Measurements from ENCODE around the gene SEPTIN5. TPM values are rescaled to one million over a fixed set of nuclear protein-coding genes. Genes with fewer than 3 reads are reported as not detected.

Gene SEPTIN5
- total and polyA plus RNA-seq, 9 of the 15 experiments (the other 6 are each of a cell fraction or from before 2014, with no cell fraction given): 0.03 to 195 (median 119) TPM

DNA sequence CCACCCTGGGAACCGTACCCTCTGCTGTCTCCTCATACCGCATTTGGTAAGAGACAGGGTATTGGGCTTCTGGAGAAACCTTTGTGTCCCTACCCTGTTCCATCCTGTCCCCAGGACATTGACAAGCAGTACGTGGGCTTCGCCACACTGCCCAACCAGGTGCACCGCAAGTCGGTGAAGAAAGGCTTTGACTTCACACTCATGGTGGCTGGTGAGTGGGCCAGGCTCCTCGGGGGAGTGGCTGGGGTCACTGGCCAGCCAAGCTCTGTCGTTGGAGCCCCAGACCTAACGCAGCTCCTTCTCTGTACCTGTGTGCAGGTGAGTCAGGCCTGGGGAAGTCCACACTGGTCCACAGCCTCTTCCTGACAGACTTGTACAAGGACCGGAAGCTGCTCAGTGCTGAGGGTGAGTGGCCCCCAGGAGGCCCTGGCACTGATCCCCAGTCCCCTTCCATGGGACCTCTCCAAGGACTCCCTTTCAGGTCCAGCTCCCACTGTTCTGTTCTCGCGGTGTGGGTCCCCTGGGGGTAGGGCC lies 5.3 kb downstream of the SEPTIN5 start:
- ChIA-PET POLR2A (interaction anchor here (0.5 to 2.7 kb wide), 24 partner anchors 9 to 524 kb away, joined by 3 to 8 read pairs (median 4); partner anchors contain the start of genes GNB1L and RTL10), CTCF (ENCODE audit: low intra/inter-chr PET ratio) (interaction anchor here (2.4 to 4.5 kb wide), 2 partner anchors 40 to 90 kb away, joined by 12 to 113 read pairs; no protein-coding TSS in a partner anchor)
- H4K20me1 ChIP-seq (replicated peaks; ENCODE audit: control insufficient read depth, insufficient read depth, low read length): peaks cover 38% of the 10 kb centered on the region
- in situ Hi-C loops (cut with MboI) (loop anchor here (10.0 kb wide), 1 partner anchor 395 kb away; the partner anchor contains the start of genes RANBP1 and TRMT2A), intact Hi-C loops (cut with micrococcal nuclease) (loop anchor here (5.0 to 10.0 kb wide), 3 partner anchors 55 to 422 kb away; partner anchors contain the start of genes CDC45 and UFD1)
- DNase-seq (ENCODE audit: extremely low read depth in 1 of 4, low spot score in 3 of 4): no peak
- BruUV-seq (replicated peaks): TSS peak; percentile 28
- H2AFZ ChIP-seq (ENCODE audit: low read depth, low read length): no peak overlapping the region
- H3K36me3 ChIP-seq (ENCODE audit: control insufficient read depth, insufficient read depth, low read length): peaks cover 36% of the 10 kb centered on the region
- no peaks in the 10 kb centered on the region for H3K9me3 ChIP-seq (replicated peaks; ENCODE audit: control insufficient read depth, insufficient read depth, low read depth, low read length)
- 75% methylated on average over 12 of the region's 12 CpGs for WGBS (ENCODE audit: insufficient coverage, low coverage, missing lambda C conversion rate)
- peak overlapping the region; percentile 92 for H3K27ac ChIP-seq (ENCODE audit: extremely low read depth, low read depth, low read length)
- no peaks in the 10 kb centered on the region for H3K27me3 ChIP-seq (ENCODE audit: control insufficient read depth in 2 of 2, insufficient read depth in 2 of 2, low read length in 2 of 2)
- H3K4me2 ChIP-seq (ENCODE audit: insufficient read depth, low read length): peak overlapping the region; percentile 92
- peak overlapping the region; percentile 89 to 98 for H3K9ac ChIP-seq (ENCODE audit: insufficient read depth in 1 of 2, low read depth in 2 of 2, low read length in 2 of 2)
- peak overlapping the region; percentile 51 for H3K4me3 ChIP-seq
- no peak for ATAC-seq
- H3K79me2 ChIP-seq (ENCODE audit: control insufficient read depth, insufficient read depth, low read length): peaks cover 47% of the 10 kb centered on the region
- H3K9me1 ChIP-seq (ENCODE audit: control insufficient read depth, insufficient read depth, low read length): peaks cover 27% of the 10 kb centered on the region
- FAIRE-seq: peak; percentile 42
- H3K4me1 ChIP-seq (replicated peaks in 1 of 2; ENCODE audit: control insufficient read depth in 2 of 2, insufficient read depth in 2 of 2, low read length in 2 of 2): peaks cover 64 to 100% of the 10 kb centered on the region in 2 experiments
- peak; percentile 20; the same call in 1 of the 2 replicates for TF ChIP-seq RB1 (IDR thresholded peaks at IDR 0.05; ENCODE audit: low read depth)
- TF ChIP-seq, protein P1, sequence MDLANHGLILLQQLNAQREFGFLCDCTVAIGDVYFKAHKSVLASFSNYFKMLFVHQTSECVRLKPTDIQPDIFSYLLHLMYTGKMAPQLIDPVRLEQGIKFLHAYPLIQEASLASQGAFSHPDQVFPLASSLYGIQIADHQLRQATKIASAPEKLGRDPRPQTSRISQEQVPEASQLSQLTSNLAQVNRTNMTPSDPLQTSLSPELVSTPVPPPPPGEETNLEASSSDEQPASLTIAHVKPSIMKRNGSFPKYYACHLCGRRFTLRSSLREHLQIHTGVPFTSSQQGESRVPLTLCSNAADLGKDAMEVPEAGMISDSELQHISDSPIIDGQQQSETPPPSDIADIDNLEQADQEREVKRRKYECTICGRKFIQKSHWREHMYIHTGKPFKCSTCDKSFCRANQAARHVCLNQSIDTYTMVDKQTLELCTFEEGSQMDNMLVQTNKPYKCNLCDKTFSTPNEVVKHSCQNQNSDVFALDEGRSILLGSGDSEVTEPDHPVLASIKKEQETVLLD (IDR thresholded peaks at IDR 0.05): peak; percentile 78; the same call in 1 of the 2 replicates
- TF ChIP-seq, protein P2, sequence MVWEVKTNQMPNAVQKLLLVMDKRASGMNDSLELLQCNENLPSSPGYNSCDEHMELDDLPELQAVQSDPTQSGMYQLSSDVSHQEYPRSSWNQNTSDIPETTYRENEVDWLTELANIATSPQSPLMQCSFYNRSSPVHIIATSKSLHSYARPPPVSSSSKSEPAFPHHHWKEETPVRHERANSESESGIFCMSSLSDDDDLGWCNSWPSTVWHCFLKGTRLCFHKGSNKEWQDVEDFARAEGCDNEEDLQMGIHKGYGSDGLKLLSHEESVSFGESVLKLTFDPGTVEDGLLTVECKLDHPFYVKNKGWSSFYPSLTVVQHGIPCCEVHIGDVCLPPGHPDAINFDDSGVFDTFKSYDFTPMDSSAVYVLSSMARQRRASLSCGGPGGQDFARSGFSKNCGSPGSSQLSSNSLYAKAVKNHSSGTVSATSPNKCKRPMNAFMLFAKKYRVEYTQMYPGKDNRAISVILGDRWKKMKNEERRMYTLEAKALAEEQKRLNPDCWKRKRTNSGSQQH (CRISPR knock-in tag; IDR thresholded peaks at IDR 0.05): no peak
- TF ChIP-seq RBM15 (IDR thresholded peaks at IDR 0.05; ENCODE audit: insufficient read depth, low read length): no peak
- TF ChIP-seq KDM5B (IDR thresholded peaks at IDR 0.05; ENCODE audit: insufficient replicate concordance, low read depth, low read length): peak; percentile 4
- TF ChIP-seq MYC (IDR thresholded peaks at IDR 0.05; ENCODE audit: low read depth, low read length): no peak
- TF ChIP-seq MYC (CRISPR knock-in tag; IDR thresholded peaks at IDR 0.05; ENCODE audit: borderline replicate concordance, low read depth): peak; percentile 34; the same call in 1 of the 2 replicates
- TF ChIP-seq, protein P3, sequence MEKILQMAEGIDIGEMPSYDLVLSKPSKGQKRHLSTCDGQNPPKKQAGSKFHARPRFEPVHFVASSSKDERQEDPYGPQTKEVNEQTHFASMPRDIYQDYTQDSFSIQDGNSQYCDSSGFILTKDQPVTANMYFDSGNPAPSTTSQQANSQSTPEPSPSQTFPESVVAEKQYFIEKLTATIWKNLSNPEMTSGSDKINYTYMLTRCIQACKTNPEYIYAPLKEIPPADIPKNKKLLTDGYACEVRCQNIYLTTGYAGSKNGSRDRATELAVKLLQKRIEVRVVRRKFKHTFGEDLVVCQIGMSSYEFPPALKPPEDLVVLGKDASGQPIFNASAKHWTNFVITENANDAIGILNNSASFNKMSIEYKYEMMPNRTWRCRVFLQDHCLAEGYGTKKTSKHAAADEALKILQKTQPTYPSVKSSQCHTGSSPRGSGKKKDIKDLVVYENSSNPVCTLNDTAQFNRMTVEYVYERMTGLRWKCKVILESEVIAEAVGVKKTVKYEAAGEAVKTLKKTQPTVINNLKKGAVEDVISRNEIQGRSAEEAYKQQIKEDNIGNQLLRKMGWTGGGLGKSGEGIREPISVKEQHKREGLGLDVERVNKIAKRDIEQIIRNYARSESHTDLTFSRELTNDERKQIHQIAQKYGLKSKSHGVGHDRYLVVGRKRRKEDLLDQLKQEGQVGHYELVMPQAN (IDR thresholded peaks at IDR 0.05; ENCODE audit: borderline replicate concordance): peak; percentile 65; the same call in 1 of the 2 replicates
- TF ChIP-seq, protein P4, sequence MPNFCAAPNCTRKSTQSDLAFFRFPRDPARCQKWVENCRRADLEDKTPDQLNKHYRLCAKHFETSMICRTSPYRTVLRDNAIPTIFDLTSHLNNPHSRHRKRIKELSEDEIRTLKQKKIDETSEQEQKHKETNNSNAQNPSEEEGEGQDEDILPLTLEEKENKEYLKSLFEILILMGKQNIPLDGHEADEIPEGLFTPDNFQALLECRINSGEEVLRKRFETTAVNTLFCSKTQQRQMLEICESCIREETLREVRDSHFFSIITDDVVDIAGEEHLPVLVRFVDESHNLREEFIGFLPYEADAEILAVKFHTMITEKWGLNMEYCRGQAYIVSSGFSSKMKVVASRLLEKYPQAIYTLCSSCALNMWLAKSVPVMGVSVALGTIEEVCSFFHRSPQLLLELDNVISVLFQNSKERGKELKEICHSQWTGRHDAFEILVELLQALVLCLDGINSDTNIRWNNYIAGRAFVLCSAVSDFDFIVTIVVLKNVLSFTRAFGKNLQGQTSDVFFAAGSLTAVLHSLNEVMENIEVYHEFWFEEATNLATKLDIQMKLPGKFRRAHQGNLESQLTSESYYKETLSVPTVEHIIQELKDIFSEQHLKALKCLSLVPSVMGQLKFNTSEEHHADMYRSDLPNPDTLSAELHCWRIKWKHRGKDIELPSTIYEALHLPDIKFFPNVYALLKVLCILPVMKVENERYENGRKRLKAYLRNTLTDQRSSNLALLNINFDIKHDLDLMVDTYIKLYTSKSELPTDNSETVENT (CRISPR knock-in tag; IDR thresholded peaks at IDR 0.05): 0 out of 2 replicates have a peak, but pooled peaks have one; percentile 55
- TF ChIP-seq SMAD1 (IDR thresholded peaks at IDR 0.05; ENCODE audit: low read depth, low read length, partially characterized antibody): peak; percentile 55
- 0 out of 2 replicates have a peak, but pooled peaks have one; percentile 13 for TF ChIP-seq TRIM28 (IDR thresholded peaks at IDR 0.05)
- TF ChIP-seq ARHGAP35 (IDR thresholded peaks at IDR 0.05; ENCODE audit: partially characterized antibody): peak; percentile 21
- 0 out of 2 replicates have a peak, but pooled peaks have one; percentile 57 for TF ChIP-seq DNMT1 (IDR thresholded peaks at IDR 0.05)
